Neural progenitor cell (in vitro differentiated cells): Measurements from ENCODE around the gene KCNQ1. TPM values are rescaled to one million over a fixed set of nuclear protein-coding genes. Genes with fewer than 3 reads are reported as not detected.

Experiments used
- DNase-seq: peaks from one replicate; pipeline ENCODE4 v3.0.0-alpha.2; 2016; ENCODE audit warnings: low spot score
- H2AFZ ChIP-seq: fragments of 200-600 bp; sonication (generic); replicated peaks from 2 replicates; pipeline ENCODE4 v1.6.1; 2016; ENCODE audit warnings: antibody characterized with exemption
- H3F3A ChIP-seq: fragments of 200-600 bp; sonication (generic); 2 replicates; pipeline ENCODE4 v1.6.1; 2016; ENCODE audit warnings: antibody characterized with exemption, low read depth
- H3K27ac ChIP-seq: fragments of 200-600 bp; sonication (generic); 2 replicates; pipeline ENCODE4 v1.5.1; 2016; ENCODE audit warnings: mild to moderate bottlenecking
- H3K27me3 ChIP-seq: fragments of 200-600 bp; sonication (generic); 2 replicates; pipeline ENCODE4 v1.6.1; 2016; ENCODE audit warnings: mild to moderate bottlenecking, moderate library complexity
- H3K36me3 ChIP-seq: fragments of 200-600 bp; sonication (generic); 2 replicates; pipeline ENCODE4 v1.5.1; 2016
- H3K4me1 ChIP-seq: fragments of 200-600 bp; sonication (generic); 2 replicates; pipeline ENCODE4 v1.6.1; 2016; ENCODE audit warnings: mixed run types
- H3K4me2 ChIP-seq: fragments of 200-600 bp; sonication (generic); 2 replicates; pipeline ENCODE4 v1.6.1; 2016
- H3K4me3 ChIP-seq: fragments of 200-600 bp; sonication (generic); 2 replicates; pipeline ENCODE4 v1.5.1; 2016
- H3K79me2 ChIP-seq: fragments of 200-600 bp; sonication (generic); 2 replicates; pipeline ENCODE4 v1.6.1; 2016; ENCODE audit warnings: low read depth
- H3K9ac ChIP-seq: fragments of 200-600 bp; sonication (generic); 2 replicates; pipeline ENCODE4 v1.6.1; 2016
- H3K9me3 ChIP-seq: fragments of 200-600 bp; sonication (generic); 2 replicates; pipeline ENCODE4 v1.5.1; 2016; ENCODE audit warnings: low read depth
- H4K20me1 ChIP-seq: fragments of 200-600 bp; sonication (generic); 2 replicates; pipeline ENCODE4 v1.6.1; 2016; ENCODE audit warnings: low read depth
- H3K27ac Mint-ChIP-seq: 3 replicates; pipeline ENCODE4 v1.8.0; 2021; ENCODE audit warnings: mixed read lengths
- H3K27me3 Mint-ChIP-seq: 2 replicates; pipeline ENCODE4 v1.8.0; 2022; ENCODE audit warnings: low read depth, mild to moderate bottlenecking, inconsistent platforms, moderate library complexity, mixed read lengths; ENCODE audit not compliant: insufficient read depth
- H3K36me3 Mint-ChIP-seq: 3 replicates; pipeline ENCODE4 v1.8.0; 2021; ENCODE audit warnings: mixed read lengths
- H3K4me1 Mint-ChIP-seq: 3 replicates; pipeline ENCODE4 v1.8.0; 2021; ENCODE audit warnings: mixed read lengths
- H3K4me3 Mint-ChIP-seq: 3 replicates; pipeline ENCODE4 v1.8.0; 2021; ENCODE audit warnings: mild to moderate bottlenecking, moderate library complexity, mixed read lengths
- H3K9me3 Mint-ChIP-seq: 3 replicates; pipeline ENCODE4 v1.8.0; 2020; ENCODE audit warnings: mixed read lengths
- CTCF ChIP-seq: fragments of 200-600 bp; sonication (generic); IDR thresholded peaks from 2 replicates; pipeline ENCODE4 v1.5.1; 2017; ENCODE audit warnings: antibody characterized with exemption, mild to moderate bottlenecking
- EZH2 ChIP-seq: fragments of 200-600 bp; sonication (generic); IDR thresholded peaks from 2 replicates; pipeline ENCODE4 v1.6.1; 2017; ENCODE audit warnings: antibody characterized with exemption, mild to moderate bottlenecking, moderate library complexity
- EZH2phosphoT487 ChIP-seq: fragments of 200-600 bp; sonication (generic); IDR thresholded peaks from 2 replicates; pipeline ENCODE4 v1.6.1; 2017; ENCODE audit warnings: antibody characterized with exemption
- total RNA-seq: library from RNA; depleted of rRNA; stranded (reverse); fragments of >200 nt; gene quantifications from 2 replicates; pipeline ENCODE4 v1.2.3, GENCODE V29; 2015; ENCODE audit warnings: low replicate concordance

KCNQ1 gene
- total RNA-seq, 1 donor from 2014 or later: 0.11 TPM

GRCh38 chr11:2656859-2657258 lies 212.1 kb downstream of the KCNQ1 start:
- Histone ChIP-seq H2AFZ (no peak overlapping the region), H3K36me3 (no peaks in the 10 kb centered on the region), H3K27ac (no peak overlapping the region), H3K4me2 (no peak overlapping the region), H3K9me3 (peaks cover 13% of the 10 kb centered on the region), H3K4me1 (no peaks in the 10 kb centered on the region), H3K9ac (no peak overlapping the region), H3K79me2 (no peaks in the 10 kb centered on the region), H3F3A (no peaks in the 10 kb centered on the region), H3K27me3 (no peaks in the 10 kb centered on the region), H3K4me3 (no peak overlapping the region), H4K20me1 (no peaks in the 10 kb centered on the region)
- Mint-ChIP-seq H3K36me3 (peaks cover 36% of the 10 kb centered on the region), H3K27ac (no peak overlapping the region), H3K27me3 (peaks cover 16% of the 10 kb centered on the region), H3K9me3 (peaks cover 73% of the 10 kb centered on the region), H3K4me1 (peaks cover 9% of the 10 kb centered on the region), H3K4me3 (no peak overlapping the region)
- TF ChIP-seq EZH2phosphoT487: no peak
- no peak for TF ChIP-seq CTCF
- no peak for TF ChIP-seq EZH2
- DNase-seq: no peak

- H3K36me3 Mint-ChIP-seq: peaks cover 33% of the 10 kb centered on the region
- H3K4me3 Mint-ChIP-seq: no peak overlapping the region
- H3K4me3 ChIP-seq: no peak overlapping the region
- H3K4me1 ChIP-seq: no peaks in the 10 kb centered on the region
- no peak for DNase-seq
- peaks cover 71% of the 10 kb centered on the region for H3K9me3 Mint-ChIP-seq
- no peaks in the 10 kb centered on the region for H3F3A ChIP-seq
- H3K27ac Mint-ChIP-seq: no peak overlapping the region
- no peaks in the 10 kb centered on the region for H3K27me3 ChIP-seq
- no peaks in the 10 kb centered on the region for H3K79me2 ChIP-seq
- H3K27ac ChIP-seq: no peak overlapping the region
- no peak overlapping the region for H3K9ac ChIP-seq
- H3K4me2 ChIP-seq: no peak overlapping the region
- peaks cover 9% of the 10 kb centered on the region for H3K4me1 Mint-ChIP-seq
- no peaks in the 10 kb centered on the region for H3K36me3 ChIP-seq
- H3K9me3 ChIP-seq: peaks cover 13% of the 10 kb centered on the region
- H4K20me1 ChIP-seq: no peaks in the 10 kb centered on the region
- no peak overlapping the region for H2AFZ ChIP-seq
- peaks cover 15% of the 10 kb centered on the region for H3K27me3 Mint-ChIP-seq
- TF ChIP-seq EZH2phosphoT487 (no peak), EZH2 (no peak), CTCF (no peak)
These were observed 213.0 kb downstream of the KCNQ1 start for GRCh38 chr11:2657697-2658284.

DNA sequence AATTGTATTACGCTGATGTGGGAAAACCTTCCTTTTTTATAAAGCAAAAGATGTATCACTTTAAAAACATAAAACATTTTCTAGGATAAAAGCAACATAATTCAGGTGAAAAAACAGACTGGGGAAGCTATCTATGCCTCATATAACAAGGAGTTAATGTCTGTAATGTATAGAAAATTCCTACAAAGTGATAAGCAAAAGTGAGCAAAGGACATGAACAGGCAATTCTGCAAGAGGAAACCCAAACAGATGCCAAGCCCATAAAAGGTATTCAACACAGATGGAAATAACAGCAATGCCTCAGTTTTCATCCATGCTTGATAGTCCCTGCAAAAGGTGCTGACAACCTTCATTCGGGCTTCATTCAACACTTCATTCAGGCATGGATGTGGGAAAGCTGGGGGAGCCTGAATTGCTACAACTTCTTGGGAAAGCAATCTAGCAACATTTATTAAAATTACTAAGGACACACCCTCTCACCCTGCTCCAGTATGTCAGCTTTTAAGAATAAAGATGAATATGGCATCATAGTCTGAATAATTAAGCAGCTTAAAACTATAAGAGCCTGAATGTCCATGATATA lies 215.6 kb downstream of the KCNQ1 start:
- no peaks in the 10 kb centered on the region for H3F3A ChIP-seq
- H2AFZ ChIP-seq: no peak overlapping the region
- H3K9me3 ChIP-seq: peaks cover 13% of the 10 kb centered on the region
- no peaks in the 10 kb centered on the region for H3K4me1 ChIP-seq
- Mint-ChIP-seq H3K36me3 (peaks cover 36% of the 10 kb centered on the region), H3K4me3 (no peak overlapping the region), H3K27me3 (peaks cover 14% of the 10 kb centered on the region), H3K27ac (no peak overlapping the region), H3K9me3 (peaks cover 69% of the 10 kb centered on the region), H3K4me1 (no peaks in the 10 kb centered on the region)
- DNase-seq: no peak
- H3K4me3 ChIP-seq: no peak overlapping the region
- TF ChIP-seq EZH2: no peak
- no peak for TF ChIP-seq CTCF
- no peak for TF ChIP-seq EZH2phosphoT487
- H3K27me3 ChIP-seq: no peaks in the 10 kb centered on the region
- H4K20me1 ChIP-seq: no peaks in the 10 kb centered on the region
- H3K79me2 ChIP-seq: no peaks in the 10 kb centered on the region
- no peak overlapping the region for H3K27ac ChIP-seq
- H3K36me3 ChIP-seq: no peaks in the 10 kb centered on the region
- H3K4me2 ChIP-seq: no peak overlapping the region
- no peak overlapping the region for H3K9ac ChIP-seq
